PC-3 (cell line): ENCODE results near the gene SLC35G4. TPM values are rescaled to one million over a fixed set of nuclear protein-coding genes. Genes with fewer than 3 reads are reported as not detected.

ENCODE experiments used
- ATAC-seq: fragments of 200-7000 bp; cut with Tn5 transposase; 2 replicates; pipeline ENCODE4 v1.9.1; 2020; ENCODE audit warnings: mild to moderate bottlenecking, moderate library complexity
- BruUV-seq: library from RNA; stranded (reverse); fragments of 400-500 nt; replicated peaks from 2 replicates; lab custom pipeline; 2021; lab: Mats Ljungman, UMichigan
- CTCF ChIA-PET: fragments of 300-600 bp; sonication (Branson Sonifier 250); formaldehyde crosslinking; loops from one replicate; lab custom pipeline; 2022; ENCODE audit warnings: antibody characterized with exemption; lab: Charles Lee
- POLR2A ChIA-PET: fragments of 300-600 bp; sonication (Branson Sonifier 250); formaldehyde crosslinking; loops from one replicate; lab custom pipeline; 2022; ENCODE audit warnings: antibody characterized with exemption; ENCODE audit not compliant: unreplicated experiment; lab: Charles Lee
- DNase-seq: peaks from one replicate; pipeline ENCODE4 v3.0.0-alpha.2; 2015
- H2AFZ ChIP-seq: fragments of 300-600 bp; sonication (generic); 2 replicates; pipeline ENCODE4 v1.6.0; 2016; ENCODE audit warnings: antibody characterized with exemption, low read length
- H3F3A ChIP-seq: fragments of 300-600 bp; sonication (generic); one replicate; pipeline ENCODE4 v1.6.0; 2017; ENCODE audit warnings: antibody characterized with exemption, low read length, control low read depth, mild to moderate bottlenecking; ENCODE audit not compliant: unreplicated experiment
- H3K27ac ChIP-seq: fragments of 300-600 bp; sonication (generic); 2 replicates; pipeline ENCODE4 v1.5.1; 2016; ENCODE audit warnings: mild to moderate bottlenecking, low read length
- H3K27me3 ChIP-seq: fragments of 300-600 bp; sonication (generic); 2 replicates; pipeline ENCODE4 v1.6.1; 2016; ENCODE audit warnings: low read length, mixed read lengths
- H3K36me3 ChIP-seq: fragments of 300-600 bp; sonication (generic); 2 replicates; pipeline ENCODE4 v1.6.1; 2016; ENCODE audit warnings: low read depth, mixed run types, low read length, mixed read lengths
- H3K4me1 ChIP-seq: fragments of 300-600 bp; sonication (generic); 2 replicates; pipeline ENCODE4 v1.5.1; 2016; ENCODE audit warnings: low read length; ENCODE audit not compliant: insufficient read depth
- H3K4me2 ChIP-seq: fragments of 300-600 bp; sonication (generic); 2 replicates; pipeline ENCODE4 v1.6.0; 2016; ENCODE audit warnings: low read length
- H3K4me3 ChIP-seq: fragments of 300-600 bp; sonication (generic); 2 replicates; pipeline ENCODE4 v1.5.1; 2016; ENCODE audit warnings: mild to moderate bottlenecking, low read length, mixed read lengths
- H3K79me2 ChIP-seq: fragments of 300-600 bp; sonication (generic); 2 replicates; pipeline ENCODE4 v1.6.1; 2017; ENCODE audit warnings: low read length, mixed read lengths
- H3K9ac ChIP-seq: fragments of 300-600 bp; sonication (generic); 2 replicates; pipeline ENCODE4 v1.6.0; 2016; ENCODE audit warnings: mild to moderate bottlenecking, low read length
- H3K9me2 ChIP-seq: fragments of 300-600 bp; sonication (generic); replicated peaks from 2 replicates; pipeline ENCODE4 v1.6.1; 2016; ENCODE audit warnings: mixed run types, low read length, mixed read lengths
- H3K9me3 ChIP-seq: fragments of 300-600 bp; sonication (generic); 2 replicates; pipeline ENCODE4 v1.6.1; 2016; ENCODE audit warnings: low read length, mixed read lengths
- H4K20me1 ChIP-seq: fragments of 300-600 bp; sonication (generic); 2 replicates; pipeline ENCODE4 v1.6.1; 2016; ENCODE audit warnings: low read length, mixed read lengths
- CTCF ChIP-seq: fragments of 300-600 bp; sonication (generic); conservative IDR thresholded peaks from 2 replicates; pipeline ENCODE4 v1.5.1; 2017; ENCODE audit warnings: antibody characterized with exemption, low read depth, mild to moderate bottlenecking, low read length
- EZH2 ChIP-seq: fragments of 300-600 bp; sonication (generic); IDR thresholded peaks from one replicate; pipeline ENCODE4 v1.6.1; 2017; ENCODE audit warnings: antibody characterized with exemption, mild to moderate bottlenecking, low read length; ENCODE audit not compliant: unreplicated experiment
- EZH2phosphoT487 ChIP-seq: fragments of 300-600 bp; sonication (generic); IDR thresholded peaks from 2 replicates; pipeline ENCODE4 v1.6.1; 2018; ENCODE audit warnings: mild to moderate bottlenecking, antibody characterized with exemption, low read length, borderline replicate concordance
- intact Hi-C: fragments of 100-400 bp; cut with micrococcal nuclease; formaldehyde crosslinking; loops from 2 replicates; pipeline ENCODE4 v1.9.0; 2023
- total RNA-seq: library from RNA; depleted of rRNA; stranded (reverse); fragments of >200 nt; gene quantifications from 2 replicates; pipeline ENCODE4 v1.2.3, GENCODE V29; 2014

Gene SLC35G4
- total RNA-seq, 1 experiment from 2014 or later, result not detected

- BruUV-seq, result no TSS peak
- H3K79me2 ChIP-seq, result no peaks in the 10 kb centered on the region
- H3K9ac ChIP-seq, result no peak overlapping the region
- H3K27ac ChIP-seq, result no peak overlapping the region
- ATAC-seq, result no peak
- H3K9me3 ChIP-seq, result no peaks in the 10 kb centered on the region
- peaks cover 93% of the 10 kb centered on the region for H3K27me3 ChIP-seq
- ChIA-PET POLR2A (no interaction called here), CTCF (no interaction called here)
- H2AFZ ChIP-seq, result no peak overlapping the region
- intact Hi-C loops, result no loop called here
- DNase-seq, result no peak
- no peaks in the 10 kb centered on the region for H3K9me2 ChIP-seq
- no peaks in the 10 kb centered on the region for H3F3A ChIP-seq
- no peak overlapping the region for H3K4me3 ChIP-seq
- H4K20me1 ChIP-seq, result no peaks in the 10 kb centered on the region
- H3K4me2 ChIP-seq, result no peak overlapping the region
- no peaks in the 10 kb centered on the region for H3K36me3 ChIP-seq
- H3K4me1 ChIP-seq, result no peaks in the 10 kb centered on the region
- TF ChIP-seq EZH2 (no peak), EZH2phosphoT487 (no peak), CTCF (no peak)
Observed at GRCh38 chr18:11566236-11566965, 43.0 kb upstream of the SLC35G4 start.

- Histone ChIP-seq H3K4me3 (no peak overlapping the region), H3K27me3 (peaks cover 92% of the 10 kb centered on the region), H3K27ac (no peak overlapping the region), H3K9me2 (no peaks in the 10 kb centered on the region), H3F3A (no peaks in the 10 kb centered on the region), H4K20me1 (no peaks in the 10 kb centered on the region), H3K9me3 (no peaks in the 10 kb centered on the region), H3K36me3 (no peaks in the 10 kb centered on the region), H3K79me2 (no peaks in the 10 kb centered on the region), H3K9ac (no peak overlapping the region), H3K4me2 (no peak overlapping the region), H2AFZ (no peak overlapping the region), H3K4me1 (no peaks in the 10 kb centered on the region)
- DNase-seq (no peak), ATAC-seq (no peak)
- ChIA-PET POLR2A (no interaction called here), CTCF (no interaction called here)
- BruUV-seq, result no TSS peak
- intact Hi-C loops, result no loop called here
- TF ChIP-seq EZH2, result no peak
- no peak for TF ChIP-seq EZH2phosphoT487
- TF ChIP-seq CTCF, result no peak
Observed at GRCh38 chr18:11567396-11567795, 42.0 kb upstream of the SLC35G4 start.

- H3K79me2 ChIP-seq, result no peaks in the 10 kb centered on the region
- H3K4me1 ChIP-seq, result no peaks in the 10 kb centered on the region
- H3K9me3 ChIP-seq, result no peaks in the 10 kb centered on the region
- H3K9me2 ChIP-seq, result no peaks in the 10 kb centered on the region
- no peak for TF ChIP-seq EZH2phosphoT487
- no peak for TF ChIP-seq CTCF
- TF ChIP-seq EZH2, result no peak
- ATAC-seq (no peak), DNase-seq (no peak)
- no peak overlapping the region for H2AFZ ChIP-seq
- intact Hi-C loops, result no loop called here
- no peaks in the 10 kb centered on the region for H4K20me1 ChIP-seq
- H3K36me3 ChIP-seq, result no peaks in the 10 kb centered on the region
- H3K9ac ChIP-seq, result no peak overlapping the region
- no peak overlapping the region for H3K4me3 ChIP-seq
- BruUV-seq, result no TSS peak
- no peak overlapping the region for H3K4me2 ChIP-seq
- POLR2A ChIA-PET, result interaction anchor here (0.6 kb wide), 1 partner anchor 17 kb away, joined by 4 read pairs; no protein-coding TSS in a partner anchor
- H3K27me3 ChIP-seq, result peaks cover 90% of the 10 kb centered on the region
- H3K27ac ChIP-seq, result no peak overlapping the region
- H3F3A ChIP-seq, result no peaks in the 10 kb centered on the region
- CTCF ChIA-PET, result no interaction called here
Observed at GRCh38 chr18:11570073-11570588, 39.3 kb upstream of the SLC35G4 start.
